Thyroid gland (tissue), 4 donors: ENCODE measurements around the gene GCSAML.

Source experiments
- CTCF ChIP-seq, 6 experiments: fragments of 200-600 bp in 3 of 6; fragments of 450-650 bp in 3 of 6; sonication (generic) in 3 of 6; IDR thresholded peaks; one replicate each; pipeline ENCODE4 v1.5.1; 2016 to 2019; ENCODE audit warnings: antibody characterized with exemption in 6 of 6, mild to moderate bottlenecking in 2 of 6, inconsistent platforms in 1 of 6, moderate library complexity in 1 of 6
- POLR2A ChIP-seq, 2 donors: fragments of 450-650 bp; IDR thresholded peaks; one replicate each; pipeline ENCODE4 v1.6.1; 2017; ENCODE audit warnings: antibody characterized with exemption in 2 of 2, mild to moderate bottlenecking in 2 of 2, moderate library complexity in 1 of 2

- TF ChIP-seq CTCF (IDR thresholded peaks at IDR 0.05) (no peak), POLR2A (IDR thresholded peaks at IDR 0.05) (no peak)
These were observed 9.2 kb downstream of the GCSAML start for GRCh38 chr1:247557926-247558674.
